Umbilical cord (tissue), 2 donors: ENCODE data around the gene NEK6. TPM values are rescaled to one million over a fixed set of nuclear protein-coding genes. Genes with fewer than 3 reads are reported as not detected.
A peak's percentile ranks its signal among the peaks of the same experiment; 100 is the strongest.

Source experiments
- DNase-seq: peaks from one replicate; pipeline ENCODE4 v3.0.0-alpha.2; 2015; ENCODE audit warnings: low spot score
- total RNA-seq: library from RNA; depleted of rRNA; stranded (reverse); fragments of >200 nt; gene quantifications from one replicate; pipeline ENCODE4 v1.2.3, GENCODE V29; 2014; ENCODE audit warnings: low replicate concordance; ENCODE audit not compliant: insufficient read depth

The NEK6 gene
- total RNA-seq, 1 donor from 2014 or later, result 32.0 TPM

GRCh38 chr9:124342776-124343485, 85.2 kb downstream of the NEK6 start:
- peak; percentile 63 for DNase-seq

DNA sequence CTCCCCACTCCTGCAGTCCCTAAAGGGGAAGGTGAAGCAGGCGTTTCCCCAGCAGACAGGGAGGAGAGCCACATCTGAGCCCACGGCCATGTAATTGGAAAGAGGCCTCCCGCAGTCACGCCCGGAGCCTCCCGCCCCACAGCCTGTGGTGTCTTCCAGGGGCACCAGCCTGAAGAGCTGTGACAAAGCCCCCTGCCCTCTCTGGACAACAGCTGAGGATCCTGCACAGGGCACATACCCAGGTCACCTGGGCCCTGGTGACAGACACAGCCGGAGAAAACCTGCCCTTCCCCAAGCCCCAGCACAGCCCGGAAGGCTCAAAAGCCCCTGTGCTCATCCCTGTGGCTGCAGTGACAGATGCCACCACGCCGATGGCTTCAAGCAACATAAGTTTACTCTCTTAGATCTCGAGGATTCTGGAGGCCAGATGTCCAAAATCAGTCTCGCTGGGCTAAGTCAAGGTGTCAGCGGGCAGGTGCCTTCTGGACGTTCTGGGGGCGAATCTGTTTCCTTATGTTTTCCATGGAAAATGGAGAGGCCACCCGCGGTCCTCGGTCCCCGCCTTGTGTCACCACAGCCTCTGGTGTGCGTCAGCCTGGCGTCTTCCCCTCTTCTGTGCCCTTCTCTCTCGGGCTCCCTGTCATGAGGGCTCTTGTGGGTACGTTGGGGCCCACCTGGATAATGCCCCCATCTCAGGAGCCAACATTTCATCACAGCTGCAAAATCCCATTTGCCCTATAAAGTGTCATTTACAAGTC, 86.0 kb downstream of the NEK6 start:
- no peak for DNase-seq

- no peak for DNase-seq
Observed at GRCh38 chr9:124344291-124345050, 86.7 kb downstream of the NEK6 start.

- no peak for DNase-seq
Observed at GRCh38 chr9:124345063-124345462, 87.3 kb downstream of the NEK6 start.

DNA sequence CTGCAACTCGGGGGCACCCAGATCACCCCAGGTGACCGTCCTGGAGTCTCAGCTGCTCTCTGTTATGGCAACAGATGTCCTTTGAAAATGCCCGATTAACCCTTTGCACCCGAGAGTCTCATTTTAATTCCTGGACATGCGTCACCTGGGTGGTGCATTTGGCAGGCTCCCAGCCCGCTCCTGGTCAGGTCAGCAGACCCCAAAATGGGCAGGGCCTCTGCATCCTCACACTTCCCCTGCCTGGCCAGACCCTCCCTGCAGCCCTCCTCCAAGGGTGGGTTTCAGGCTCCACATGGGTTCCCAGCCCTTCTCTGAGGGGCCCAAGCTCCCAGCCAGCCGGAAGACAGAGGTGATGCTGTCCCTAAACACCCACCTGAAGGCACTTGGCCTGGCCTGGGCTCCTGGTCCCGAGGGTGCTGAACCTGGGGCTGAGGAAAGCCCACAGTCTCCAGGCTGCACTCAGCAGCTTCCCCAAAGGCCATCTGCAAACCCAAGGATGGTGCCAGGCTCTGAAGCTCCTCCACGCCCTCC, 88.1 kb downstream of the NEK6 start:
- no peak for DNase-seq

- DNase-seq, result no peak
Observed at GRCh38 chr9:124346347-124347163, 88.8 kb downstream of the NEK6 start.

GRCh38 chr9:124347206-124347967, 89.6 kb downstream of the NEK6 start:
- DNase-seq, result no peak

GRCh38 chr9:124347968-124348358, 90.2 kb downstream of the NEK6 start:
- no peak for DNase-seq

GRCh38 chr9:124348363-124348762, 90.6 kb downstream of the NEK6 start:
- no peak for DNase-seq

DNA sequence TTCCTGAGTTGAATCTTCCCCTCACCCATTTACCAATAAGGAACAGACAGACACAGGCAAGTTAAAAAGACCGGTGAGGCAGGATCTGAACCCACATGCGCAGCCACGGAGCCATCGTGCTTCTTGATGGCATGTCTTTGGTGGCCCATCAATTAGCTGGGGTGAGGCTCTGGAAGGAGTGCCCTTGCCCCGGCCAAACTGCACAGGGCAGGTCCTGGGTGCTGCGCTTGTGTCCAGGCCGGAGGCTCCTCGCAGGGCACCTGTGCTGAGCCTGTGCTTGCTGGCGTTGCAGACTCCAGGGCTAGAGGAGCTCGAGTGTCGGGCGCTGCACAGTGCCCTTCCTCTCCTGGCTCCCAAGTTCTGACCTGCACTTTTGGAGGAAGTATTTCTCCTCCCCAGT, 91.1 kb downstream of the NEK6 start:
- no peak for DNase-seq

GRCh38 chr9:124349267-124349666, 91.5 kb downstream of the NEK6 start:
- DNase-seq, result no peak

DNA sequence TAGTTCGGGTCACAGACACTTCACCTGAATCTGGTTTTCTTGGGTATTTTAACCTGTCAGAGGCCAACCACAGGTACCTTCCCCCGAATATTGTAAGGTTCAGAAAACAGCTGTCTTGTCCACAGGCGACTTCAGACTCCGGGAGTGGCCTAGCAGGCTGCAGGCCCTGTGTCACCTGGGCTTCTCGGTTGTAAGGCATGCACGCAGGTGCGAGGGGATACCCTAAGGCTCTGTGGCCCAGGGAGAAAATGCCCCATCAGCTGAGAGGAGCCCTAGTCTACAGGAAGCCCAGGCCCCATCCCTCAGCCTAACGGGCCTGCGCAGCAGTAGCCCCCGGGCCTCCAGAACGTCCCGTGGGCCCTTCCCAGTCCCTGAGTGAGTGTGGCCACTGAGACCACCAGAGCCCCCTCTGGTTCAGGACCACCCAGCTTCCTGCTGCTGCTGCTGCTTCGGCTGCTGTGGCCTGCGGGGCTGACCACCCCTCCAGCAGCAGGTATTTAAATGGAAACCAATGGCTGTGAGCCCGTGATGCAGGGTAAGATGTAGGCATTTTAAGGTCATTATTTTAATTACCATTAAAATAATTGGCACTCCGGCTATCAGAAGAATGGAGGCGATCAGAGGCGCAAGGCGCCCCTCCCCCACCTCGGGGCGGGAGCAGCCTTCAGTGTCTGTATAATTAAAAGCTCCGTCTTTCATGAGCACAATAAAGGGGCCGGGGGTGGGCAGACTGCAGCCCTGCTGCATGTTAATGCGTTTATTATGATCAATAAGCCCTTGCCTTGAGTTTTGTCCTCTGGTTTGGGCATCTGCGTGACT, 92.1 kb downstream of the NEK6 start:
- no peak for DNase-seq

DNA sequence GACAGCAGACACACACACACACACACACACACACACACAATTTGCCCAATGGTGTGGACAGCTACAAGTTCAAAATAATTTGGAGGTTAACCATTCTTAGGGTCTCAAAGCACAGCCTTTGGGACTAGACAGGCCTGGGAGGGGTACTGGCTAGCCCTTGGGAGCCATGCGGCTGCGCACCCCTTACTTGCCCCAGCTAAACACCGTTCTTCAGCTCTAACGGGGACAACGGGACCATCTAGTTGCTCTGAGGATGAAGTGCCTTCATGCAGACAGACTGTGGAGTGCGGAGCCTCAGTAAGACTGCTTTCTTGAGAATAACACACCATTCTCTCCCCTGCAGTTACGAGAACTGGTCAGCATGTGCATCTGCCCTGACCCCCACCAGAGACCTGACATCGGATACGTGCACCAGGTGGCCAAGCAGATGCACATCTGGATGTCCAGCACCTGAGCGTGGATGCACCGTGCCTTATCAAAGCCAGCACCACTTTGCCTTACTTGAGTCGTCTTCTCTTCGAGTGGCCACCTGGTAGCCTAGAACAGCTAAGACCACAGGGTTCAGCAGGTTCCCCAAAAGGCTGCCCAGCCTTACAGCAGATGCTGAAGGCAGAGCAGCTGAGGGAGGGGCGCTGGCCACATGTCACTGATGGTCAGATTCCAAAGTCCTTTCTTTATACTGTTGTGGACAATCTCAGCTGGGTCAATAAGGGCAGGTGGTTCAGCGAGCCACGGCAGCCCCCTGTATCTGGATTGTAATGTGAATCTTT, 92.9 kb downstream of the NEK6 start:
- no peak for DNase-seq

- DNase-seq, result no peak
Observed at GRCh38 chr9:124351672-124352468, 94.1 kb downstream of the NEK6 start.

DNA sequence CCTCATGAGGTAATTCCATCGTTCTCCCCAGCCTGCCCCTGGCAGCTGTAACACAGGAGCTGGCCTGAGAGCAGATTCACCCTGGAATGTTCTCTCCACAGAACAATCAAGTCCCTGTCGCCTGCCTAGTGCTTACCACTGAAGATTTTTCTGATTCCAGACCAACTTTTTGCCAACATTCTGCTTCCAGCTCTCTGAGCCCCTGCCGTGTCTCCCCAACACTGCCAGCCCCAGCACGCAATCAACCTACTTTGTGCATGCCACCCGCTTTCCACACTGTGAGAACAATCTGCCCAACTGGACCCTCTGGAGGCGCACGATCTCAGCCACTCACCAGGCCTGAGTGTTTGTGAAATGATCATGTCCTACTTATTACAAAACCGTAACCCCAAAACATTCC, 94.9 kb downstream of the NEK6 start:
- no peak for DNase-seq

GRCh38 chr9:124353166-124353768, 95.5 kb downstream of the NEK6 start:
- DNase-seq, result no peak

DNA sequence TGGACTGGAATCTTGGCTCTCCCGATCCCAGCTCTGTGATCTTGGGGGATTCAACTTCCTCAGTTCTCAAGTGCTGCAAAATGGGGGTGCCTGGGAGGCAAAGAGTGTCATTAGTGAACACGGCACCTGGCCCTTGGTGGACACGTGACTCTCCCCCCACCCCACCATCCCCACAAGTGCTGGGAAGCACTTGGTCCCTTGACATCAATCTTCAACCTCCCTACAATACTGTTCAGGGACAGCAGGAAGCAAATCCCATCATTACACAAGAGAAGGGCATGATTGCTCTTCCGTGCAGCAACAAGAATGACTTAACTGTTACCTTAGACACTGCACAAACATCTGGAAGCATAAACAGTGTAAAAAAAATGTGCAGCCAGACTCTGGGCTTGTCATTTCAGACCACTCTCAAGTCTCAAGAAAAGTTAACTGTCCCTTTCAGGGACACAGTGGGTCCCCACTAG, 96.1 kb downstream of the NEK6 start:
- no peak for DNase-seq
